ENCODE data around the gene SIAH2. TPM values are rescaled to one million over a fixed set of nuclear protein-coding genes. Genes with fewer than 3 reads are reported as not detected.
A peak's percentile ranks its signal among the peaks of the same experiment; 100 is the strongest.

SIAH2 gene, protein sequence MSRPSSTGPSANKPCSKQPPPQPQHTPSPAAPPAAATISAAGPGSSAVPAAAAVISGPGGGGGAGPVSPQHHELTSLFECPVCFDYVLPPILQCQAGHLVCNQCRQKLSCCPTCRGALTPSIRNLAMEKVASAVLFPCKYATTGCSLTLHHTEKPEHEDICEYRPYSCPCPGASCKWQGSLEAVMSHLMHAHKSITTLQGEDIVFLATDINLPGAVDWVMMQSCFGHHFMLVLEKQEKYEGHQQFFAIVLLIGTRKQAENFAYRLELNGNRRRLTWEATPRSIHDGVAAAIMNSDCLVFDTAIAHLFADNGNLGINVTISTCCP
- 39.6 and 65.7 TPM in 2 replicates for total RNA-seq
- polyA plus RNA-seq, result 49.7 and 66.0 TPM in 2 replicates

- Histone ChIP-seq H3K27me3 (no peaks in the 10 kb centered on the region), H3K4me1 (ENCODE audit: low read depth) (peaks cover 29% of the 10 kb centered on the region), H3K4me3 (peak within 1 kb of the TSS; percentile 65), H3K9me3 (ENCODE audit: low read depth) (no peaks in the 10 kb centered on the region), H3K36me3 (no peaks in the 10 kb centered on the region), H3K27ac (peak within 1 kb of the TSS; percentile 80)
- TF ChIP-seq CTCF (IDR thresholded peaks at IDR 0.05; ENCODE audit: low read depth, low read length), result no peak
- DNase-seq (ENCODE audit: low read depth in 1 of 2, low spot score in 1 of 2), result peak; percentile 95 to 96
These were observed at the start of gene SIAH2 for GRCh38 chr3:150763122-150763840. Gene SIAH2, minus strand, starts transcription at chr3:150763169. Its CDS starts 320 bp downstream, at chr3:150762849.

DNA sequence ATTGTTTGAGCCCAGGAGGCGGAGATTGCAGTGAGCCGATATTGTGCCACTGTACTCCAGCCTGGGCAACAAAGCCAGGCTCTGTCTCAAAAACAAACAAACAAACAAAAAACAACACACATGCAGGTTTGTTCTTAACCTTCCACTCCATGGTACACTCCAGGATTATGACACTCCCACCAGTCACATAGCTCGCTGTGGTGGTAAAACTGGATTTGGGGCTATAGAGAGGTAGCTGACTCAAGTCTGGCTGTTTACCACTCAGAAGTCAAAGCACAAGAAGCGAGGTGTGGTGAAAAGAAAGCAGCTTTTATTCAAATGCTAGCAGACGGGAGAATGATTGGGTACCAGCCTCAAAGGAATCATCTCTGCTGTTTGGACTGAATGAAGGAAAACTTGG is 49.0 kb upstream of the SIAH2 start:
- Histone ChIP-seq H3K4me3 (no peak overlapping the region), H3K36me3 (no peaks in the 10 kb centered on the region), H3K27ac (no peak overlapping the region), H3K9me3 (ENCODE audit: low read depth) (no peaks in the 10 kb centered on the region), H3K4me1 (ENCODE audit: low read depth) (no peaks in the 10 kb centered on the region), H3K27me3 (no peaks in the 10 kb centered on the region)
- no peak for DNase-seq (ENCODE audit: low read depth in 1 of 2, low spot score in 1 of 2)
- no peak for TF ChIP-seq CTCF (IDR thresholded peaks at IDR 0.05; ENCODE audit: low read depth, low read length)

- Histone ChIP-seq H3K36me3 (no peaks in the 10 kb centered on the region), H3K4me3 (no peak overlapping the region), H3K27ac (no peak overlapping the region), H3K4me1 (ENCODE audit: low read depth) (no peaks in the 10 kb centered on the region), H3K27me3 (no peaks in the 10 kb centered on the region), H3K9me3 (ENCODE audit: low read depth) (no peaks in the 10 kb centered on the region)
- TF ChIP-seq CTCF (IDR thresholded peaks at IDR 0.05; ENCODE audit: low read depth, low read length), result no peak
- no peak for DNase-seq (ENCODE audit: low read depth in 1 of 2, low spot score in 1 of 2)
These were observed 47.7 kb upstream of the SIAH2 start for GRCh38 chr3:150810641-150811040.

- no peaks in the 10 kb centered on the region for H3K4me1 ChIP-seq (ENCODE audit: low read depth)
- no peak for TF ChIP-seq CTCF (IDR thresholded peaks at IDR 0.05; ENCODE audit: low read depth, low read length)
- H3K27ac ChIP-seq, result no peak overlapping the region
- H3K27me3 ChIP-seq, result no peaks in the 10 kb centered on the region
- no peak for DNase-seq (ENCODE audit: low read depth in 1 of 2, low spot score in 1 of 2)
- H3K36me3 ChIP-seq, result no peaks in the 10 kb centered on the region
- no peaks in the 10 kb centered on the region for H3K9me3 ChIP-seq (ENCODE audit: low read depth)
- H3K4me3 ChIP-seq, result no peak overlapping the region
These were observed 43.3 kb upstream of the SIAH2 start for GRCh38 chr3:150806185-150806835.

DNA sequence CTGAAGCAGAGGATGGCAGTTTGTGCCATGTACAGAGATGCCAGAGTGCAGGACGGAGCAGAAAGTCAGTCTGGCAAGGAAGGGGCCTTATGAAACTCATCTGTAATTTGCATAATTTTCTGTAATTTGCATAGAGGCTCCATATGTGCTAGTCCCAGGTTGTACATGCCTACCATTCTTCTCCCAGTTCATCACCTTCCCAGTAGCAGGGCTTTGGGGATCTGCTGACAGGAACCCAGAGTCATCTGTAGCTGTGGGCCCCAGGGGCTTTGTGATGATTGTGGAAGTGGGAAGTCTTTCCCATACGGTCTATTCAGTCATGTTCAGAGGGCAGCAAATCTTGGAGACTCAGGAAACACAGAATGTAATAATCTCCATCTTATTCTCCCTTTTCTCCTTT is 42.4 kb upstream of the SIAH2 start:
- no peak for TF ChIP-seq CTCF (IDR thresholded peaks at IDR 0.05; ENCODE audit: low read depth, low read length)
- Histone ChIP-seq H3K36me3 (no peaks in the 10 kb centered on the region), H3K9me3 (ENCODE audit: low read depth) (no peaks in the 10 kb centered on the region), H3K27me3 (no peaks in the 10 kb centered on the region), H3K4me1 (ENCODE audit: low read depth) (no peaks in the 10 kb centered on the region), H3K4me3 (no peak overlapping the region), H3K27ac (no peak overlapping the region)
- DNase-seq (ENCODE audit: low read depth in 1 of 2, low spot score in 1 of 2), result no peak

Measured in cardiac muscle cell (in vitro differentiated cells and primary cell).